MM.1S (cell line): Measurements from ENCODE around the gene CHRNA10.

ENCODE experiments used
- CTCF ChIP-seq: fragments of 300-600 bp; sonication (generic); IDR thresholded peaks from 2 replicates; pipeline ENCODE4 v1.5.1; 2016; ENCODE audit warnings: antibody characterized with exemption, low read length, mixed read lengths
- EZH2 ChIP-seq: fragments of 300-600 bp; sonication (generic); optimal IDR thresholded peaks from 2 replicates; pipeline ENCODE3; 2017; ENCODE audit warnings: low read depth, mild to moderate bottlenecking, antibody characterized with exemption, low read length, mixed read lengths

DNA sequence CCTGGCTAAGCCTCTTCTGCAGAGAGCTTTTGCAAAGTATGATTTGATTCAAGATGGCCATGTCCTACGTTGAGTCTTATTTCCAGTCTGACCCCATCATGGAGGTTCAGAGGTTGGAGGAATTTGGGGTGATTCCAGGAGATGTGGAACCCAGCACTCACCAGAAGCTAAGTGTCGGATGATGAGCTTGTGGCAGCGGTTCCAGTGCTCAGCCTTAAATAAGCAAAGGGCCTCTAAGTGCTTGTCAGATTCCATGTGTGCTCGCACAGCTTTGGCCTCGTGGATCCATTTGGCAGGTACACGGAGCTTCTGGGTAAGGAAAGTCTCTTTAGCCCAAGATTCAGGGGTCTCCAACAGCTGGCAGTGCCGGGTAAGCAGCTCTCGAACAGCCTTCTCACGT is 11.9 kb upstream of the CHRNA10 start:
- TF ChIP-seq CTCF (no peak), EZH2 (no peak)
